ENCODE data around the gene KRT14.
A peak's percentile ranks its signal among the peaks of the same experiment; 100 is the strongest.
"Not testable (repeated sequence)": the region's sequence is repeated elsewhere in the genome, so short reads cannot be mapped to it uniquely, and the experiment has no call there.

The KRT14 gene

GRCh38 chr17:41600318-41600717 lies 13.6 kb upstream of the KRT14 start:
- no peak for DNase-seq

GRCh38 chr17:41599680-41600079 lies 13.0 kb upstream of the KRT14 start:
- DNase-seq, result no peak

GRCh38 chr17:41595585-41595984 lies 8.9 kb upstream of the KRT14 start:
- no peak for DNase-seq

- DNase-seq, result no peak
Measured at GRCh38 chr17:41594363-41594915, 7.7 kb upstream of the KRT14 start.

DNA sequence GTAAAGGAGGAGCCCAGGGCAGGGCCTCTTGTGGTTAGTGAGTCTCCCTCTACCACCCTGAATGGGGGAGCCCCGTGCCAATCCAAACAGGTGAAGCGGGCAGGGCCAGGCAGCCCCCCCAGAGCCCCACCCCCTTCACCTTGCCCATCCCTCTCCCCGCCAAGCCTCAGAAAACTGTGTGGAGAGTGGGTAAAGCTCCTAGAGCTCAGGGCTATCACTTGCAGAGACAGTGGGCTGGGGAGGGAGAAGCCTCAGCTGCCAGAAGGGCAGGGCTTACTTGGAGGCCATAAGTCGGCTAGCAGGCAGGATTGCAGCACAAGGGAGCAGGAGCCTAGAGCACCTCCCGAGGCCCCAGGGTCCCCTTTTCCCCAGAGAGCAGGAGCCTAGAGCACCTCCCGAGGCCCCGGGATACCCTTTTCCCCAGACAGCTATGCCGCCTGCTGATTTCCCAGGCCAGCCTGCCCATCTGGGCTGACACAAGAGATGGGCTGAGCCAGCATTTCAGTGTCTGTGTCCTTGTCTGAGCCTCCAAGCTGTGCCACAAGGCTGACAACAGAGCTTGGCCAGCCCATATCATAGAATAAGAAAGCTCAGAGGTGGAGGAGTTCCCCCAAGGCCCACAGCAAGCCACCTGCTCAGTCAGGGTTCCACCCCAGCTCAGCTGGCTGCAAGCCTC lies 6.7 kb upstream of the KRT14 start:
- no peak for DNase-seq

DNA sequence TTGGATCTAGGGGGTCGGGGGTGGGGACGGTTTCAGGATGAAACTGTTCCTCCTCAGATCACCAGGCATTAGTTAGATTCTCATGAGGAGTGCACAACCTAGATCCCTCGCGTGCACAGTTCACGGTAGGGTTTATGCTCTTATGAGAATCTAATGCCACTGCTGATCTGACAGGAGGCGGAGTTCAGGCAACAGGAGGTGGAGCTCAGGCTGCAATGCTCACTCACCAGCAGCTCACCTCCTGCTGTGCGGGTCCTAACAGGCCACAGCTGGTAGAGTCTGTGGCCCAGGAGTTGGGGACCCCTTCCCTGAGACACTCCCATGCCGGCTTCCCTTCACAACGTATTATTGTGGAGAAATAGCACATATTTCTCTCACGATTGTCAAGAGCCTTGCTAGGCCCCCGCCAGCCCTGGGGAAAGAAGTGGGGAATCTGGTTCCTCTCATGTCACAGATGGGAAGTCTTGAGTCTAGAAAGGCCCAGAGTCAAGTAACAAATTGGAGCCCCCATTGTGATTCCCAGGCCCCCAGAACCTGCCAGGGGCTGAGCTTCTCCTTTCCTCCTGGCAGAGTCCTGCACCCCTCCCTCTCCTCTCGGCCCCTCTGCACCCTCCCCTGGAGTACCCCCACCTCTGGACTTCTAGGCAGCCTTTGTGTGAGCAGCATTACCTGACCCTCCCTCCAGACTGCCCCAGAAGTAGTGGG lies 6.1 kb upstream of the KRT14 start:
- no peak for DNase-seq

- DNase-seq, result no peak
Measured at GRCh38 chr17:41589301-41589700, 2.6 kb upstream of the KRT14 start.

- no peak for DNase-seq
Measured at GRCh38 chr17:41588126-41588810, 1.6 kb upstream of the KRT14 start.

DNA sequence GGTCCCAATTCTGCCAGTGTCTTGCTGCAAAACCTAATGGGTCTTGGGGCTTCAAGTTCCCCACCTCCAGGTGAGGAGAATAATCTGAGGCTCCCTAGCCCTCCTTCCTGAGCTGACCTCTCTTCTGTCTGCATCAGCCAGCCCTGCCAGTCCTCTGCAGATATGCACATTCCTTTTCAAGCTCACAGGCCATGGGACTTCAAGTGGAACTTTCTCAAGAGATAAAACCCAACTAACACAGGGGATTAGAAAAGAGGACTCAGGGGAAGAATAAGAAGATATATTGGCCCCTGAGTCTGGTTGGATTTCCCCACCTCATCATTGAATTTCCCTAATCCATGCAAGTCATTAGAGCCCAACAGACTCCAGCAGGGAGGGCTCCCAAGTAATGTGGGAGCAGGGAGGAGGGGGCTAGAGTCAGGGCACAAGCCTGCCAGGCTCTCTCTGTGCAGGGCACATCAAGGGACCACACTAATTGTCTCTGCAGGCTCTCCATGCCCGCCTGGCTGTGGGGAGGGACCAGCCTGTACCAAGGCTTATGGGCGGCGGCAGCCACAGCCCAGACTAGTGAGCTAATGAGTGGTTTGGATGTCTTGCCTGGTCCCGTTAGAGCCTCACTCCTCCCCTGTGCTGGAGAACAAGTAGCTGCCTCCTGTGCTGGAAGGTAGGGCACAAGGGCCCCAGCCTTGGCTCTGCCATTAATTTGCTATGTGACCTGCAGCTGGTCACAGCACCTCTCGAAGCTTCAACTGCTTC lies 1.2 kb downstream of the KRT14 start:
- DNase-seq, result no peak

GRCh38 chr17:41584331-41584927 lies 2.3 kb downstream of the KRT14 start:
- DNase-seq, result not testable (repeated sequence)

DNA sequence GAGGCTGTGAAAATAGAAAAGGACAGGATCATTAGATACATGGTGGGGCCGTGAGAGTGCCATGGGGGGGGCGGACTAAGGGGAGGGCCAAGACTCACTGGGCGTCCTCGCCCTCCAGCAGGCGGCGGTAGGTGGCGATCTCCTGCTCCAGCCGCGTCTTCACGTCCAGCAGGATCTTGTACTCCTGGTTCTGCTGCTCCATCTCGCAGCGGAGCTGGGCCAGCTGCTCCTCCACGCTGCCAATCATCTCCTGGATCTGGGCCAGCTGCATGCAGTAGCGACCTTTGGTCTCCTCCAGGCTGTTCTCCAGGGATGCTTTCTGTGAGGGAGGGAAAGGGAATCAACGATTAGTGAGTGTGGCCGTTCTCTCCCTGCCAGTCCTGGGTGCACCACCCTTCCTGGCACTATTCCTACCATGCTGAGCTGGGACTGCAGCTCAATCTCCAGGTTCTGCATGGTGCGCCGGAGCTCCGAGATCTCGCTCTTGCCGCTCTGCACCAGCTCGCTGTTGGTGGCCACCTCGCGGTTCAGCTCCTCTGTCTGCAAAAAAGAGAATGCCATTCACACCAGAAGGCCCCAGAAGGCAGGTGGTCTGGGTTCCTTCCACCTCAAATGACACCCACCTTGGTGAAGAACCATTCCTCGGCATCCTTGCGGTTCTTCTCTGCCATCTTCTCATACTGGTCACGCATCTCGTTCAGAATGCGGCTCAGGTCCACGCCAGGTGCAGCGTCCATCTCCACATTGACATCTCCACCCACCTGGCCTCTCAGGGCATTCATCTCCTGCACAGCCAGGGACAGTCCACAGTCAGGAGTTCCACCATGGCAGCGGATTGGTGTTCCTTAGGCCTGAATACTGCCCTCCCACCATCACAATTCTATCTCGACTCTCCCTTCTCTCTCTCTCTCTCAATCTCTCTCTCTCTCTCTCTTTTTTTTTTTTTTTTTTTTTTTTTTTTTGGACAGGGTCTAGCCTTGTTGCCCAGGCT lies 3.3 kb downstream of the KRT14 start:
- no peak for DNase-seq

- DNase-seq, result not testable (repeated sequence)
Measured at GRCh38 chr17:41582061-41582968, 4.4 kb downstream of the KRT14 start.

DNA sequence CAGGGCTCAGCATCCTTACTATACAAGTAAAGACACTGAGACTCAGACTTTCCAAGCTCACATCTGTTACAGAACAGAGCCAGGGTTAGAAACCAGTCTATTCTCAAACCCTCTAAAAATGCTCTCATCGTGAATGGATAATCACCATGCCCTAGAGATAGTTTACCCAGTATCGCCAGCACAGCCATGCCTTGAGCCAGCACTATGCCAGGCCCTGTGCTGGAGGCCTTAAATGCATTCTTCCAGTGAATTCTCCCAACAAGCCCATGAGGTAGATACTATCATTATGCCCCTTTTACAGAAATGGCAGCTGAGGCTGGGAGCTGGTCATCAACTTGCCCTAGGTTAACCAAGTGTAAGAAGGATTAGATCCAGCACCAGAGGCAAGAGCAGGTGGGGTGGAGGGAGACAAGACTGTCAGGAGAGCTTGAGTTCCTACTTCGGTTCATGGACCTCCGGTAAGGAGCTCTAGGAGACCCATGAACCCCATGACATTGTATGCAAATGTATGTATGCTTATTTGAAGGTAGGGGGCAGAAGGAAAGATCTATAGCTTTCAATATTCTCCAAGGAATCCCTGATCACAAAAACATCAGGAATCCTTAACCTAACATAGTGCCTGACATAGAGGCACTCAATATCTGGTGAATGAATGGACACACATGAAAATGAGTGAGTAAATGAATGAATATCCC lies 5.2 kb downstream of the KRT14 start:
- no peak for DNase-seq

GRCh38 chr17:41580687-41581365 lies 5.9 kb downstream of the KRT14 start:
- DNase-seq, result no peak

DNA sequence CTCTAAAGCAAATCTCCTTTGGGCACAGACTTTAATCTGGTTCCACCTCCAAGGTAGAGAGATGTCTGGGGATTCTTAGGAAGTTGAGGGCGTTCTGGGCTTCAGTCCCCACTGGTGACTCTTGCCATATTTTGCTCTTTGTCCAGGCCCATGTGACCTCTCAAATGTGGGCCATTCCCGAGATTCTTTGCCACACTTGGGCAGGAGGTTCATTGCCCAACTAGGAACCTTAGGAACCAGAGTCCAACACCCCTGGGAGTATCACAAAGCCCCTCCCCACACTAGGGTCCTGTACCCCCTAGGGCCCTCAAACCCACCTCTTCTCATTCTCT lies 6.5 kb downstream of the KRT14 start:
- DNase-seq, result no peak

- peak; percentile 57 for DNase-seq
Measured at GRCh38 chr17:41579484-41580243, 7.0 kb downstream of the KRT14 start.

- no peak for DNase-seq
Measured at GRCh38 chr17:41578971-41579370, 7.7 kb downstream of the KRT14 start.

DNA sequence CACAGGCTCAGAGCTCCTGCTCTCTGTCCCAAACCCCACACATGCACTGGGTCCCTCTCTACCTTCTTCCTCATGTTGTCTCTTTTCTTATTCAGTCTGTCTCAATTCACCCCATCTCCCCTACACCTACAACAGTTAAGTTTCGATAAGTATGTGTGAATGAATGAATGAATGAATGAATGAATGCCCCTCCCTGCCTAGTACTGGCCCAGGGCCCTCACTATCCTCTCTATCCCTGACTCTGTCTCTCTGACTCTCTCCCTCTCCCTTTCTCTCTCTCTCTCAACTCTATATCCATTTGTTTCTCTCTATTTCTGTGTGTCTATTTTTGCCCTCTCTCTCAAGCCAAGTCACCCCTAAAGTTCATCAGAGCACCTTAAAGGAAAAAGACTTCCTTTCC lies 8.2 kb downstream of the KRT14 start:
- DNase-seq, result no peak
